ENCODE data around the gene FICD. TPM values are rescaled to one million over a fixed set of nuclear protein-coding genes. Genes with fewer than 3 reads are reported as not detected.
"Not testable (repeated sequence)": the region's sequence is repeated elsewhere in the genome, so short reads cannot be mapped to it uniquely, and the experiment has no call there.

FICD gene
- total RNA-seq, 6 experiments from 2014 or later, result 2.8 to 8.4 (median 5.6) TPM

- no peaks in the 10 kb centered on the region for H3K9me3 ChIP-seq
- H3K4me1 ChIP-seq, result no peaks in the 10 kb centered on the region
- no peak for ATAC-seq
- no peak for DNase-seq
- TF ChIP-seq POLR2A (IDR thresholded peaks at IDR 0.05), result no peak
- H3K36me3 ChIP-seq, result no peaks in the 10 kb centered on the region
- intact Hi-C loops (cut with DNase I), result no loop called here
- H3K27me3 ChIP-seq, result no peaks in the 10 kb centered on the region
- no peak overlapping the region for H3K4me3 ChIP-seq
- no peak overlapping the region for H3K27ac ChIP-seq
- 42% methylated on average over 5 of the region's 6 CpGs for WGBS (ENCODE audit: insufficient coverage, low coverage, low lambda C conversion rate, missing lambda C conversion rate)
Measured at GRCh38 chr12:108479364-108480070, 35.6 kb upstream of the FICD start.

- H3K9me3 ChIP-seq, result no peaks in the 10 kb centered on the region
Measured at GRCh38 chr12:108482717-108483212, 32.3 kb upstream of the FICD start.

GRCh38 chr12:108483213-108484059 is 31.6 kb upstream of the FICD start:
- TF ChIP-seq POLR2A (IDR thresholded peaks at IDR 0.05), result no peak
- no peak for TF ChIP-seq CTCF (IDR thresholded peaks at IDR 0.05)
- H3K27ac ChIP-seq, result no peak overlapping the region
- no peaks in the 10 kb centered on the region for H3K4me1 ChIP-seq
- DNase-seq (no peak), ATAC-seq (no peak)
- H3K4me3 ChIP-seq, result no peak overlapping the region
- WGBS (ENCODE audit: insufficient coverage, low coverage, low lambda C conversion rate, missing lambda C conversion rate), result 41% methylated on average over 6 of the region's 6 CpGs
- intact Hi-C loops (cut with DNase I), result no loop called here
- H3K9me3 ChIP-seq, result no peaks in the 10 kb centered on the region
- no peaks in the 10 kb centered on the region for H3K27me3 ChIP-seq
- no peaks in the 10 kb centered on the region for H3K36me3 ChIP-seq

More at GRCh38 chr12:108482717-108483212, 32.3 kb upstream of the FICD start:
- DNase-seq, result no peak
- intact Hi-C loops (cut with DNase I), result no loop called here
- ATAC-seq, result no peak
- Histone ChIP-seq H3K4me1 (no peaks in the 10 kb centered on the region), H3K36me3 (no peaks in the 10 kb centered on the region), H3K4me3 (no peak overlapping the region), H3K27ac (no peak overlapping the region), H3K27me3 (no peaks in the 10 kb centered on the region)
- WGBS (ENCODE audit: insufficient coverage, low coverage, low lambda C conversion rate, missing lambda C conversion rate), result 35% methylated on average over 6 of the region's 11 CpGs
- no peak for TF ChIP-seq POLR2A (IDR thresholded peaks at IDR 0.05)
- TF ChIP-seq CTCF (IDR thresholded peaks at IDR 0.05), result no peak

- 63% methylated on average over 2 of the region's 2 CpGs for WGBS (ENCODE audit: insufficient coverage, low coverage, low lambda C conversion rate, missing lambda C conversion rate)
- no peak for ATAC-seq
- intact Hi-C loops (cut with DNase I), result no loop called here
- no peak overlapping the region for H3K4me3 ChIP-seq
- H3K27ac ChIP-seq, result no peak overlapping the region
- no peaks in the 10 kb centered on the region for H3K36me3 ChIP-seq
- H3K4me1 ChIP-seq, result no peaks in the 10 kb centered on the region
- no peak for TF ChIP-seq CTCF (IDR thresholded peaks at IDR 0.05)
- no peak for TF ChIP-seq POLR2A (IDR thresholded peaks at IDR 0.05)
- no peak for DNase-seq
- H3K27me3 ChIP-seq, result no peaks in the 10 kb centered on the region
- no peaks in the 10 kb centered on the region for H3K9me3 ChIP-seq
Measured at GRCh38 chr12:108484431-108484830, 30.6 kb upstream of the FICD start.

- Histone ChIP-seq H3K4me1 (no peaks in the 10 kb centered on the region), H3K27ac (no peak overlapping the region), H3K27me3 (no peaks in the 10 kb centered on the region), H3K9me3 (no peaks in the 10 kb centered on the region), H3K36me3 (no peaks in the 10 kb centered on the region), H3K4me3 (no peak overlapping the region)
- DNase-seq (no peak), ATAC-seq (no peak)
- no peak for TF ChIP-seq CTCF (IDR thresholded peaks at IDR 0.05)
- TF ChIP-seq POLR2A (IDR thresholded peaks at IDR 0.05), result no peak
- WGBS (ENCODE audit: insufficient coverage, low coverage, low lambda C conversion rate, missing lambda C conversion rate), result 44% methylated on average over 2 of the region's 2 CpGs
- intact Hi-C loops (cut with DNase I), result no loop called here
Measured at GRCh38 chr12:108484845-108485244, 30.2 kb upstream of the FICD start.

- H3K9me3 ChIP-seq; H3K4me1 ChIP-seq; H3K27me3 ChIP-seq; ATAC-seq; H3K36me3 ChIP-seq; DNase-seq; intact Hi-C loops (cut with DNase I); H3K27ac ChIP-seq; H3K4me3 ChIP-seq: not testable (repeated sequence)
- WGBS (ENCODE audit: insufficient coverage, low coverage, low lambda C conversion rate, missing lambda C conversion rate), result 29% methylated on average over 5 of the region's 7 CpGs
Measured at GRCh38 chr12:108485371-108485770, 29.7 kb upstream of the FICD start.

- ATAC-seq, result not testable (repeated sequence)
- WGBS (ENCODE audit: insufficient coverage, low coverage, low lambda C conversion rate, missing lambda C conversion rate), result 53% methylated on average over 3 of the region's 4 CpGs
Measured at GRCh38 chr12:108487029-108487428, 28.0 kb upstream of the FICD start.

More at GRCh38 chr12:108487029-108487428, 28.0 kb upstream of the FICD start:
- H3K4me1 ChIP-seq; H3K4me3 ChIP-seq; DNase-seq; H3K36me3 ChIP-seq; H3K27ac ChIP-seq; intact Hi-C loops (cut with DNase I); H3K9me3 ChIP-seq; H3K27me3 ChIP-seq: not testable (repeated sequence)
